AG04449 (cell line): ENCODE data around the gene SPEG.

ENCODE experiments used
- CTCF ChIA-PET: fragments of 350-600 bp; formaldehyde crosslinking; extraction: SDS; loops from one replicate; lab custom pipeline; 2021; ENCODE audit warnings: antibody characterized with exemption; lab: Yijun Ruan, JAX
- POLR2A ChIA-PET: fragments of 400-600, 350-600 bp; formaldehyde crosslinking; extraction: SDS; loops from one replicate; lab custom pipeline; 2020; ENCODE audit warnings: antibody characterized with exemption, inconsistent platforms; lab: Yijun Ruan, JAX
- DNase-seq: peaks from one replicate; pipeline ENCODE4 v3.0.0-alpha.2; 2010; ENCODE audit warnings: low read depth, low spot score
- H3K4me3 ChIP-seq: 2 replicates; pipeline ENCODE4 v1.5.1; 2011; ENCODE audit warnings: low read depth, mild to moderate bottlenecking, control low read depth, low read length
- CTCF ChIP-seq: IDR thresholded peaks from one replicate; pipeline ENCODE4 v1.5.1; 2011; ENCODE audit warnings: mild to moderate bottlenecking, moderate library complexity, low read length, control low read depth, inconsistent platforms; ENCODE audit not compliant: insufficient read depth; ENCODE audit errors: missing control alignments

The SPEG gene

DNA sequence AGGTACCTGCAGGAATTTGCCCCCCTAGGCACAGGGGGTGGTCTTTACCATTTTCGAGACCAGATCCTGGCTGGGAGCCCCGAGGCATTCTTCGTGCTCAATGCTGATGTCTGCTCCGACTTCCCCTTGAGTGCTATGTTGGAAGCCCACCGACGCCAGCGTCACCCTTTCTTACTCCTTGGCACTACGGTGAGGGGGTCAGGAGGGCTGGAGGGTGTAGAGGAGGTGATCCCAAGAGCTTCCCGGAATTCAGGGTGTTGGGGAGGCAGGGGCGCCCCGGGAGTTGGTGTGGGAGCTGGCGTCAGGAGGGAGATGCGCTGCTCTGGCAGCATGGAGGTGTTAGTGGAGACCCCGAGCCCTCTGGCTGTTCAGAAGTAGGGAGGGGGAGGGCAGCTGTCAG is 67.2 kb downstream of the SPEG start:
- TF ChIP-seq CTCF = no peak
- POLR2A ChIA-PET = no interaction called here
- H3K4me3 ChIP-seq = no peak overlapping the region
- CTCF ChIA-PET = interaction anchor here (1.0 to 39.0 kb wide), 5 partner anchors 8 to 99 kb away, joined by 4 to 1084 read pairs (median 134); partner anchors contain the start of gene ASIC4
- no peak for DNase-seq

DNA sequence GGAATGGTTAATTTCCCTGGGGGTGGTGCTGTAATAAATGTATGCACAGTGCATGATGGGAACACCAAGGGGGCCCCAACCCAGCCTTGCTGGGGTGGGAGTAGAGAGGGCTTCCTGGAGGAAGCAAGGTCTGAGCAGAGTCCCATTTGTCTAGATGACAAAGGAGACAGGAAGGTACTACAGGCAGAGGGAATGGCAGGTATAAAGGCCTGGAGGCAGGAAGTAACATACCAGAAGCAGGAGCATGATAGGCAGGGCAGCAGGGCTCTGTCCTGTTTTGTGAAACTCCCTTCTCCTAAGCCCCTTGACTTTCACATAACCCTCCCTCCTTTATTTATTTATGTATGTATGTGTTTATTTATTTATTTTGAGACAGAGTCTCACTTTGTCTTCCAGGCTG is 68.0 kb downstream of the SPEG start:
- DNase-seq = no peak
- TF ChIP-seq CTCF = no peak
- H3K4me3 ChIP-seq = no peak overlapping the region
- ChIA-PET POLR2A (no interaction called here), CTCF (interaction anchor here (1.6 to 39.0 kb wide), 4 partner anchors 8 to 100 kb away, joined by 6 to 1084 read pairs (median 149); partner anchors contain the start of gene ASIC4)

GRCh38 chr2:219505585-219505984 is 70.9 kb downstream of the SPEG start:
- TF ChIP-seq CTCF = no peak
- no peak overlapping the region for H3K4me3 ChIP-seq
- CTCF ChIA-PET = interaction anchor here (6.4 to 39.0 kb wide), 3 partner anchors 8 to 103 kb away, joined by 80 to 1084 read pairs (median 164); partner anchors contain the start of gene GMPPA
- POLR2A ChIA-PET = no interaction called here
- no peak for DNase-seq

- ChIA-PET POLR2A (interaction anchor here (1.8 kb wide), 1 partner anchor 53 kb away, joined by 7 read pairs; no protein-coding TSS in a partner anchor), CTCF (interaction anchor here (1.1 to 39.0 kb wide), 6 partner anchors 9 to 183 kb away, joined by 3 to 1084 read pairs (median 43); partner anchors contain the start of gene GMPPA)
- H3K4me3 ChIP-seq = no peak overlapping the region
- DNase-seq = no peak
- TF ChIP-seq CTCF = no peak
Observed at GRCh38 chr2:219506153-219506801, 71.6 kb downstream of the SPEG start.

GRCh38 chr2:219506802-219507526 is 72.3 kb downstream of the SPEG start:
- CTCF ChIA-PET = interaction anchor here (1.0 to 39.0 kb wide), 9 partner anchors 9 to 183 kb away, joined by 3 to 1084 read pairs (median 6); partner anchors contain the start of gene GMPPA
- POLR2A ChIA-PET = interaction anchor here (1.4 to 1.8 kb wide), 2 partner anchors 15 to 54 kb away, joined by 4 to 7 read pairs; no protein-coding TSS in a partner anchor
- DNase-seq = no peak
- no peak overlapping the region for H3K4me3 ChIP-seq
- TF ChIP-seq CTCF = no peak
